GM12875 (cell line): Measurements from ENCODE around the gene IL37.

Source experiments
- H3K4me3 ChIP-seq: one replicate; pipeline ENCODE4 v1.5.1; 2011; ENCODE audit warnings: low read depth, low read length, control low read depth
- CTCF ChIP-seq: IDR thresholded peaks from 2 replicates; pipeline ENCODE4 v1.5.1; 2011; ENCODE audit warnings: low read depth, mild to moderate bottlenecking, control low read depth, inconsistent platforms, low read length, moderate library complexity, borderline replicate concordance; ENCODE audit not compliant: insufficient read depth

The IL37 gene

GRCh38 chr2:112960230-112960825, 49.4 kb downstream of the IL37 start:
- H3K4me3 ChIP-seq = no peak overlapping the region
- no peak for TF ChIP-seq CTCF

GRCh38 chr2:112962308-112963175, 51.6 kb downstream of the IL37 start:
- H3K4me3 ChIP-seq = no peak overlapping the region
- TF ChIP-seq CTCF = no peak

GRCh38 chr2:112967023-112967422, 56.1 kb downstream of the IL37 start:
- TF ChIP-seq CTCF = no peak
- no peak overlapping the region for H3K4me3 ChIP-seq
